Right ventricle myocardium inferior (tissue), 1 donor: ENCODE data around the gene SIDT1. TPM values are rescaled to one million over a fixed set of nuclear protein-coding genes. Genes with fewer than 3 reads are reported as not detected.
A peak's percentile ranks its signal among the peaks of the same experiment; 100 is the strongest.

Experiments
- ATAC-seq: fragments of 200-7000 bp; cut with Tn5 transposase; one replicate; pipeline ENCODE4 v1.9.1; 2020; ENCODE audit warnings: mild to moderate bottlenecking, moderate library complexity
- DNase-seq: peaks from one replicate; pipeline ENCODE4 v3.0.0; 2021; ENCODE audit errors: missing footprints
- intact Hi-C: fragments of 100-400 bp; cut with DNase I; formaldehyde crosslinking; loops from one replicate; pipeline ENCODE4 v1.11.0; 2022
- microRNA-seq: library from miRNA; unstranded; fragments of <30 nt; microRNA quantifications from one replicate; pipeline ENCODE4 v1.2.0, GENCODE V29; 2020
- total RNA-seq: library from RNA; stranded (reverse); fragmentation: NEBNext Ultra II Directional; extraction: Animal tissue kit (Norgen Biotek cat#: 25700); gene quantifications from one replicate; pipeline ENCODE4 v1.2.1, GENCODE V29; 2021
- donor health status: DM: no; HTN: yes; CAD: no; lungs with severe emphysema.

Gene SIDT1
- total RNA-seq, 1 donor from 2014 or later, result 0.62 TPM

DNA sequence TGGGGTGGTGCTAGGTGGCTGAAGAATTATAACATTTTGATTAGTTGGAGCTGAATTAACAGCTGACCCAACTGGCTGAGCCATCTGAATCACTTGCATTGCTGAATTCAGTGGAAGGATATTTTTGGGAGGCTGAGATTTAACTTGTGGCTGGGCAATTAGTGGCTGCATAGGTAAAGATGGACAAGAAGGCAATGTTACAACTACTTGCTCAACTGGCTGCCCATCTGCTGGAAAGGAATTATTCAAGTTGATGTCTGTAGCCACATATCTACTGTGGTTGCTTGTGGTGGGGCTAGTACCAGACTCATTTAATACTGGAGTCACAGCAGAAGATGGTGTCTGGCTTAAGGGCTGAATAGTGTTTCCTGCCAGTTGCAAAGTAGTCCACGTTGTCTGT lies 127.6 kb downstream of the SIDT1 start:
- no peak for ATAC-seq
- intact Hi-C loops, result no loop called here
- no peak for DNase-seq

DNA sequence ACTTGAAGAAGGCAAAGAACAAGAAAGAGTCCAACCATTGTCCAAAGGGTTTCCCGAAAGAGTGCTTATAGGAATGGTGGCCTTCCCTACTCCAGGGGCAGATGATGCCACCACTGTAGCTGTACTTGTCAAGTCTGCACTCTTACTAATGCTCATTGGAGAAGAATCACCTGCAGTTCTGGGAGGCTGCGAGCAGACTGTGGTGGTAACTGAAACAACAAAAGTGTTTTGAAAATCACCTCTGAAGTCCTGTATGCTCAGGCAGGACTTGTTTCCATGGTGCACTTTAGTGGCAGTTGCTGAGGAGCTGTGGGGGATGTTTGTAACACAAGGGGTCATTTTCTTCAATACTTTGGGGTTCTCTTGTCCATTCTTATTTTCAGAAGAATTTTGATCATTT lies 128.1 kb downstream of the SIDT1 start:
- intact Hi-C loops, result no loop called here
- ATAC-seq, result peak; percentile 2
- DNase-seq, result no peak

DNA sequence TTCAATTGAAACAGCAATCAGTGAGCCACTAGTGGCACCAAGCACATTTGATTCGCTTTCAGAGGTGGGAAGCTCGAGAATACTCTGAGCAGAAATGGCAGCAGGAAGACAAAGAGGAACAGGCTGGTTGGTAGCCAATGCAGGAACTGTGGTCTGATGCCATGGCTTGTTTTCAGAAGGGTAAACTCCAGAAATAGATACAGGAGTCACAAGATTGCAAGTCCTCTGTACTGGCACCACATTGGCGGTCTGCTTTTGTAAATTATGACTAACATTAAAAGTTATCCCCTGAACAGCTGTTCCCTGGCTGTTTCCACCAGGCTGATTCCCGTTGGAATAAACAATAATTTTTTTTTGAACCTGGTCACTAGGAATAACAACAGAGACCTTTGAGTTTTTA lies 128.5 kb downstream of the SIDT1 start:
- ATAC-seq, result peak; percentile 77
- intact Hi-C loops, result no loop called here
- DNase-seq, result no peak

DNA sequence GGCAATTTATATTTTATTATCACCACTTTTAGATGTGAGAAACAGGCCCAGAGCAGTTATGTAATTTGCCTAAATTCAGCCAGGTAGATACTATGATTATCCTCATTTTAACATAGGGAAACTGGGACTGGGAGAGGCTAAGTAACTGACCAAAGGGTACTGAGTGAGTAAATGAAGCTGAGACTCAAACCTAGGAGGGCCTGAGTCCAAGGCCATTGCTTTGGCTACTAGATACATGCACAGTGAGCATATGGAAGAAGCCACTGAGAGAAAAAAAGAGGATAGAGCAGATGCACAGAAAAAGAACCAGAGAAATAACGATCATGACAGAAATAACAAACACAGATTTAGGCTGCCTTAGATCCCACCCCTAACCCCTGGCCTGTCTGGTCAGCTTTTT lies 130.5 kb downstream of the SIDT1 start:
- intact Hi-C loops, result no loop called here
- ATAC-seq, result no peak
- DNase-seq, result no peak

DNA sequence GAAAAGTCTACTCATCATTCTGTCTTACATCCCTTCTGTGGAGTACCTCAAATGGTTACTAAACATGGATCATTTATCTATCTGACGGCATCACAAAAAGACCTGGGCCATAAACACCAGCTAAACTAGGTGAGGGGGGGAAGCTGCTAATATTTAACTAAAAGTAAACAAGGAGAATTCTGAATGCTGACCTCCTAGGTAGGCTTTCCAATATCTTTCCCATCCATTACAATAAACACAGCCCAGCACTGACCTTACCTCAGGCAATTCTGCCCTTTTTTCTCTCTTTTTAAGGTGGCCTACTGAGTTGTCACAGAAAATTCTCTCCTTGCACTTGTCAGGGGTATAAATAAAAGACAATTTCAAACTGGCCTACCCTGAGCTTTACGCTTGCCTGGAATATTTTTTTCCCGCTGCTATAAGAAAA lies 131.0 kb downstream of the SIDT1 start:
- no peak for ATAC-seq
- intact Hi-C loops, result no loop called here
- DNase-seq, result no peak

DNA sequence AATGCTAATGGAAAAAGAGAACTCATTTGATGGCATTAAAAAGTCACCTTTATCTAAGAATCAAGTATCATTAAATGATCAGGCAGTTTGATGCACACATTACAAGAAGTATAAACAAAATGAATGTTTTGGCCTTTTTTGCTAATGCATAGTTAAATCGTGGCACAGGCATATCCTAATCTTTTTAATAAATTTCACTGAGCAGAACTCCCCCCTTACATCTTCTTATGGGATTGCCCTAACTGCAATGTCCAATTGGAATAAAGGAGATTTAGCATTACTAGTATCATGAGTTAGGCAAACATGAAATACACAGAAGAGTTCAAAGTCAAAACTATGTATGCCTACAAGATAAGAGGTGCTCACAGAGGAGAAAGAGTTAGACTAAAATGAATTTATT lies 131.4 kb downstream of the SIDT1 start:
- no peak for DNase-seq
- intact Hi-C loops, result no loop called here

DNA sequence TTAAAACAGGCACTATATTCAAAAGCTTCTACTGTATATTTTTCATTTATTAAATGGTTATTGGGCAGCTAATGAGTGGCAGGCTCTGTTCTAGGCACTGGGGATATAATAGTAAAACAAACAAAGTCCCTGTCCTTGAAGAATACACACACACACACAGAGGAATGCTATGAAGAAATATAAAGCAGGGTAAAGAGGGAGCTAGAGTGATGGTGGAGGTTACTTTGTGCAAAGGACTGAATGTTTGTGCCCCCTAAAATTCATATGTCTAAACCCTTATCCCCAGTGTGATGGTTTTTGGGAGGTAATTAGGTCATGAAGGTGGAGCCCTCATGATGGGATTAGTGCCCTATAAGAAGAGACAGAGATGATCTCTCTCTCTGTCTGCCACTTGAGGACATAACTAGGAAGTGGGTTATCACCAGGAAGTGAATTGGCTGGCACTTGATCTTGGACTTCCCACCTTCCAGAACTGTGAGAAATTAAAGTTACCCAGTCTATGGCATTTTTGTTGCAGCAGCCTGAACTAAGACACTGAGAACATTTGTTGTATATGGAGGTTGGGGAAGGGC lies 132.3 kb downstream of the SIDT1 start:
- ATAC-seq, result no peak
- no peak for DNase-seq
- intact Hi-C loops, result no loop called here

More for the DNA sequence above, 131.4 kb downstream of the SIDT1 start:
- ATAC-seq, result no peak

DNA sequence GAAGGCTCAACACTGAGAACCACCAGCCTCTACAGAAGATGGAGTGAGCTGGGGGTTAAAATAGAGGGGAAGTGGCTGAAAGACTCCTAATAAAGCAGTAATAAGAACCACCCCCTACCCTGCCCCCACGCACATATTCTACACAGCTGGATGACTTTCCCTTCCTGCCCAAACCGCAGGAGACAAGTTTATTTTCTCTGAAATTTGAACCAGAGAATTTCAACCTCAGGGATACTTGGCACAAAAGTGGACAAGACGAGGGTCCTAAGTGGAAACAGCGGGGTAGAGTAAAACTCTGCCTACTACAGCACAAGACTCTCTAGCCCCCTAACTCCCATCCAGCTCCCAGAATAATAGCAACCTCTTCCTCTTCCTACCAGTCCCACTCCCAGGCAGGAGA lies 135.7 kb downstream of the SIDT1 start:
- intact Hi-C loops, result no loop called here
- ATAC-seq (no peak), DNase-seq (no peak)

DNA sequence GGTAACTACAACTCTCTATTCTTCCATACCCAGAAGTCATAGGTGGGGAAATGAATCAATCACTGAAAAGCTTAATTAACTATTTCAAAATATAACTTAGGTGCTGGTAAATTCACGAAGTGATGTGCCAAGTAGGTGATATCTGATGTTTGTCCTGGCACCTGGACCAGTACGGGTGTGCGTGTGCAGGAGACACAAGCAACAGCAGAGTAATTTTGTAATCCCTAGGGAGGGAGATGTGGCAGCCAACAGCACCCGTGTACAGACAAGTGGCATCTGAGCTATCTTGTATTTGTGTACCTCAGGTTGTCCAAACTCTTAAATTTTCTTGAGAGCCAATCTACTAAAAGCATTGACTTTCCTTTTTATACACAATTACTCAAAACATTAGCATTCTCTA lies 141.2 kb downstream of the SIDT1 start:
- DNase-seq (no peak), ATAC-seq (no peak)
- intact Hi-C loops, result no loop called here

DNA sequence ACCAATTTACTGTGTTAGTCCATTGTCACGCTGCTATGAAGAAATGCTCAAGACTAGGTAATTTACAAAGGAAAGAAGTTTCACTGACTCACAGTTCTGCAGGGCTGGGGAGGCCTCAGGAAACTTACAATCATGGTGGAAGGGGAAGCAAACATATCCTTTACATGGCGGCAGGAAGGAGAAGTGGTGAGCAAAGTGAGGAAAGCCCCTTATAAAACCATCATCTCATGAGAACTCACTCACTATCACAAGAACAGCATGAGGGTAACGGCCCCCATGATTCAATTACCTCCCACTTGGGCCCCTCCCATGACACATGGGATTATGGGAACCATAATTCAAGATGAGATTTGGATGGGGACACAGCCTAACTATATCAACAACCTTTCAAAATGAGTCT lies 143.9 kb downstream of the SIDT1 start:
- DNase-seq (no peak), ATAC-seq (no peak)
- intact Hi-C loops, result no loop called here

DNA sequence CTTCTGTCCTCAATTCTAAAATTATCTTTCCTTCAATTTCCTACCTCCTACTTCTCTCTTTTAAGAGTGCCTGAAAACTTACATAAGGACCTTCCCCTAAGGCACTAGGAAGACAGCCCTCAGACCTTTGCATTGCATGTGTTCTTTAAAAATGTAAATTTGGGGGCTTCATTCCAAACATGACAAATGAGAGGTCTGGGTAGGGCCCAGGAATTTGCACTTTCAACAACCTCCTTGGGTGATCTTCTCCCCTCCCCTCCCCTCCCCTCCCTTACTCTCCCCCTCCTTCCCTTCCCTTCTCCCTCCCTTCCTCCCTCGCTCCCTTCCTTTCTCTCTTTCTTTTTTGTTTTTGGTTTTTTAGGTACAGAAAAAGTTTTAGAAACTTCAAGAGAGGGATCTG lies 145.4 kb downstream of the SIDT1 start:
- intact Hi-C loops, result no loop called here
- no peak for ATAC-seq
- no peak for DNase-seq

DNA sequence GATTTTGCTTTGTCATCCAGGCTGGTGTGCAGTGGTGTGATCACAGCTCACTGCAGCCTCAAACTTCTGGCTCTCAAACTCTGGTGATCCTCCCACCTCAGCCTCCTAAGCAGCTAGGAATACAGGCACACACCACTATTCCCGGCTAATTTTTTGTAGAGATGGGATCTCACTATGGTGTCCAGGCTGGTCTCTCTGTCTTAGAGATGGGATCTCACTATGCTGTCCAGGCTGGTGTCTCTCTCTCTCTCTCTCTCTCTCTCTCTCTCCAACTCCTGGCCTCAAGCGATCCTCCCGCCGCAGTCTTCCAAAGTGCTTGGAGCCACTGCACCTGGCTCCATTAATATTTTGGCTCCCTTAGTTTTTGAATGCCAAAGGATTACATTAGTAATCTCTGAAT lies 146.4 kb downstream of the SIDT1 start:
- intact Hi-C loops, result no loop called here
- ATAC-seq (no peak), DNase-seq (no peak)

Small RNA genes lying within 50 kb of the gene (microRNA-seq; reads per million reads assigned to microRNA genes)
- gene MIR4446, result not detected

Other genes with a start within 250 kb of the SIDT1 start
- gene CFAP44, start 91.1 kb upstream of the SIDT1 start, total RNA-seq, result 2.2 TPM
- gene SPICE1, start 17.4 kb upstream of the SIDT1 start, total RNA-seq, result 6.1 TPM
- gene USF3, start 164.1 kb downstream of the SIDT1 start, total RNA-seq, result 12.9 TPM
- gene NAA50, start 213.7 kb downstream of the SIDT1 start, total RNA-seq, result 80.8 TPM
- gene ATP6V1A, start 214.5 kb downstream of the SIDT1 start, total RNA-seq, result 23.9 TPM